ENCODE measurements around the gene ATP1A3. TPM values are rescaled to one million over a fixed set of nuclear protein-coding genes. Genes with fewer than 3 reads are reported as not detected.
A peak's percentile ranks its signal among the peaks of the same experiment; 100 is the strongest.
"Not testable (repeated sequence)": the region's sequence is repeated elsewhere in the genome, so short reads cannot be mapped to it uniquely, and the experiment has no call there.

Gene ATP1A3
- polyA plus RNA-seq (ENCODE audit: low read depth in 6 of 6): 1 to 10 TPM in 1 of 6 donors, under 1 TPM in 4, not detected in 1; 0.29 to 1.1 (median 0.45) TPM

GRCh38 chr19:41993612-41994483 is at the start of gene ATP1A3:
Gene ATP1A3, minus strand, starts transcription at chr19:41994230. Its CDS starts 154 bp downstream, at chr19:41994076.
- H3K4me3 Mint-ChIP-seq: peak within 1 kb of the TSS; percentile 73 to 87 (median 84)
- H3K4me1 Mint-ChIP-seq: peaks cover 39 to 41% (median 39%) of the 10 kb centered on the region in 3 donors
- H3K27ac Mint-ChIP-seq: peak within 1 kb of the TSS in 5 of 6 donors; percentile 33 to 91 (median 58)
- H3K27me3 Mint-ChIP-seq: peaks cover 40 to 51% (median 45%) of the 10 kb centered on the region in 3 donors
- DNase-seq (peak; percentile 66), ATAC-seq (ENCODE audit: low read depth in 2 of 2) (peak; percentile 77)
- H3K9me3 Mint-ChIP-seq: peaks cover 0 to 6% (median 0%) of the 10 kb centered on the region in 7 donors
- peaks cover 0 to 17% of the 10 kb centered on the region in 2 donors for H3K36me3 Mint-ChIP-seq

- Mint-ChIP-seq H3K9me3 (no peaks in the 10 kb centered on the region), H3K4me3 (no peak overlapping the region), H3K27me3 (peaks cover 0 to 6% (median 0%) of the 10 kb centered on the region in 3 donors), H3K27ac (no peak overlapping the region), H3K4me1 (no peaks in the 10 kb centered on the region), H3K36me3 (no peaks in the 10 kb centered on the region)
- no peak for ATAC-seq (ENCODE audit: low read depth in 2 of 2)
- DNase-seq: no peak
Measured at GRCh38 chr19:42042455-42043170, 48.6 kb upstream of the ATP1A3 start.

- H3K9me3 Mint-ChIP-seq; H3K27me3 Mint-ChIP-seq; ATAC-seq (ENCODE audit: low read depth in 2 of 2); H3K4me3 Mint-ChIP-seq; H3K27ac Mint-ChIP-seq; DNase-seq; H3K36me3 Mint-ChIP-seq; H3K4me1 Mint-ChIP-seq: not testable (repeated sequence)
Measured at GRCh38 chr19:42040491-42040890, 46.5 kb upstream of the ATP1A3 start.

- H3K36me3 Mint-ChIP-seq: no peaks in the 10 kb centered on the region
- H3K27ac Mint-ChIP-seq: no peak overlapping the region
- H3K9me3 Mint-ChIP-seq: no peaks in the 10 kb centered on the region
- peaks cover 0 to 6% (median 0%) of the 10 kb centered on the region in 3 donors for H3K27me3 Mint-ChIP-seq
- DNase-seq: no peak
- peaks cover 0 to 1% (median under 1%) of the 10 kb centered on the region in 3 donors for H3K4me1 Mint-ChIP-seq
- H3K4me3 Mint-ChIP-seq: no peak overlapping the region
- no peak for ATAC-seq (ENCODE audit: low read depth in 2 of 2)
Measured at GRCh38 chr19:42040031-42040430, 46.0 kb upstream of the ATP1A3 start.

- Mint-ChIP-seq H3K4me1 (peaks cover 4 to 8% (median 6%) of the 10 kb centered on the region in 3 donors), H3K36me3 (no peaks in the 10 kb centered on the region), H3K27ac (peak overlapping the region in 1 of 6 donors; percentile 44), H3K9me3 (no peaks in the 10 kb centered on the region), H3K27me3 (peaks cover 0 to 6% (median 5%) of the 10 kb centered on the region in 3 donors), H3K4me3 (no peak overlapping the region)
- ATAC-seq (ENCODE audit: low read depth in 2 of 2): no peak
- DNase-seq: no peak
Measured at GRCh38 chr19:42038666-42039065, 44.6 kb upstream of the ATP1A3 start.

GRCh38 chr19:42037649-42038048 is 43.6 kb upstream of the ATP1A3 start:
- Mint-ChIP-seq H3K27ac (no peak overlapping the region), H3K4me1 (peaks cover 4 to 8% (median 6%) of the 10 kb centered on the region in 3 donors), H3K9me3 (no peaks in the 10 kb centered on the region), H3K36me3 (no peaks in the 10 kb centered on the region), H3K27me3 (peaks cover 0 to 6% (median 5%) of the 10 kb centered on the region in 3 donors), H3K4me3 (no peak overlapping the region)
- ATAC-seq (ENCODE audit: low read depth in 2 of 2) (no peak), DNase-seq (no peak)

GRCh38 chr19:42034640-42035391 is 40.8 kb upstream of the ATP1A3 start:
- H3K27me3 Mint-ChIP-seq, H3K36me3 Mint-ChIP-seq, H3K4me3 Mint-ChIP-seq, H3K4me1 Mint-ChIP-seq, H3K9me3 Mint-ChIP-seq: not testable (repeated sequence)
- peak; percentile 51 for DNase-seq
- H3K27ac Mint-ChIP-seq: peak overlapping the region in 1 of 6 donors; percentile 8
- ATAC-seq (ENCODE audit: low read depth in 2 of 2): peak; percentile 85 to 91

- no peaks in the 10 kb centered on the region for H3K36me3 Mint-ChIP-seq
- ATAC-seq (ENCODE audit: low read depth in 2 of 2): no peak
Measured at GRCh38 chr19:42033413-42033812, 39.4 kb upstream of the ATP1A3 start.

GRCh38 chr19:42032431-42032830 is 38.4 kb upstream of the ATP1A3 start:
- H3K4me3 Mint-ChIP-seq: no peak overlapping the region
- ATAC-seq (ENCODE audit: low read depth in 2 of 2) (no peak), DNase-seq (no peak)
- peaks cover 0 to 11% (median 7%) of the 10 kb centered on the region in 3 donors for H3K27me3 Mint-ChIP-seq
- no peak overlapping the region for H3K27ac Mint-ChIP-seq
- no peaks in the 10 kb centered on the region for H3K9me3 Mint-ChIP-seq
- H3K4me1 Mint-ChIP-seq: peaks cover 4 to 8% (median 6%) of the 10 kb centered on the region in 3 donors
- H3K36me3 Mint-ChIP-seq: no peaks in the 10 kb centered on the region

More at GRCh38 chr19:42033413-42033812, 39.4 kb upstream of the ATP1A3 start:
- H3K9me3 Mint-ChIP-seq: no peaks in the 10 kb centered on the region
- peaks cover 0 to 7% (median 5%) of the 10 kb centered on the region in 3 donors for H3K27me3 Mint-ChIP-seq
- H3K27ac Mint-ChIP-seq: no peak overlapping the region
- H3K4me1 Mint-ChIP-seq: peaks cover 4 to 8% (median 6%) of the 10 kb centered on the region in 3 donors
- H3K4me3 Mint-ChIP-seq: no peak overlapping the region
- DNase-seq: no peak

GRCh38 chr19:42030645-42031440 is 36.8 kb upstream of the ATP1A3 start:
- no peaks in the 10 kb centered on the region for H3K9me3 Mint-ChIP-seq
- peaks cover 4 to 8% (median 6%) of the 10 kb centered on the region in 3 donors for H3K4me1 Mint-ChIP-seq
- H3K27ac Mint-ChIP-seq: no peak overlapping the region
- no peak for DNase-seq
- peaks cover 0 to 20% (median 16%) of the 10 kb centered on the region in 3 donors for H3K27me3 Mint-ChIP-seq
- ATAC-seq (ENCODE audit: low read depth in 2 of 2): no peak
- no peak overlapping the region for H3K4me3 Mint-ChIP-seq
- H3K36me3 Mint-ChIP-seq: no peaks in the 10 kb centered on the region

GRCh38 chr19:42028304-42029216 is 34.5 kb upstream of the ATP1A3 start:
- Mint-ChIP-seq H3K9me3 (no peaks in the 10 kb centered on the region), H3K4me1 (no peaks in the 10 kb centered on the region), H3K36me3 (no peaks in the 10 kb centered on the region), H3K27me3 (peaks cover 0 to 25% (median 22%) of the 10 kb centered on the region in 3 donors), H3K27ac (no peak overlapping the region), H3K4me3 (no peak overlapping the region)
- DNase-seq (no peak), ATAC-seq (ENCODE audit: low read depth in 2 of 2) (no peak)
